Keratinocyte (primary cell): ENCODE measurements around the gene KPNA1. TPM values are rescaled to one million over a fixed set of nuclear protein-coding genes. Genes with fewer than 3 reads are reported as not detected.
"Not testable (repeated sequence)": the region's sequence is repeated elsewhere in the genome, so short reads cannot be mapped to it uniquely, and the experiment has no call there.

Source experiments
- DNase-seq: peaks from one replicate; pipeline ENCODE4 v3.0.0-alpha.2; 2011; ENCODE audit warnings: low read depth, missing footprints, low spot score
- FAIRE-seq: peaks from 2 replicates; lab custom pipeline; 2011; peaks lifted over from hg19 to GRCh38; lab: Jason Lieb, UNC
- H2AFZ ChIP-seq: 2 replicates; pipeline ENCODE4 v1.6.0; 2012; ENCODE audit warnings: low read length, control low read depth, inconsistent platforms; ENCODE audit not compliant: control insufficient read depth
- H3K27ac ChIP-seq: 2 replicates; pipeline ENCODE4 v1.5.1; 2011; ENCODE audit warnings: low read length; ENCODE audit not compliant: control insufficient read depth, insufficient read depth
- H3K27me3 ChIP-seq: 3 replicates; pipeline ENCODE4 v1.6.0; 2011; ENCODE audit warnings: low read length; ENCODE audit not compliant: control insufficient read depth, insufficient read depth; ENCODE audit errors: extremely low read depth
- H3K36me3 ChIP-seq, 2 experiments: 2 replicates in 1 of 2; 3 replicates in 1 of 2; pipeline ENCODE4 v1.5.1; 2011; ENCODE audit warnings: low read length in 2 of 2, mild to moderate bottlenecking in 1 of 2; ENCODE audit not compliant: control insufficient read depth in 2 of 2, insufficient read depth in 2 of 2; ENCODE audit errors: extremely low read depth in 1 of 2
- H3K4me1 ChIP-seq: 3 replicates; pipeline ENCODE4 v1.5.1; 2011; ENCODE audit warnings: low read length; ENCODE audit not compliant: control insufficient read depth, insufficient read depth; ENCODE audit errors: extremely low read depth
- H3K4me2 ChIP-seq: 3 replicates; pipeline ENCODE4 v1.6.0; 2011; ENCODE audit warnings: low read depth, low read length; ENCODE audit not compliant: control insufficient read depth, insufficient read depth; ENCODE audit errors: extremely low read depth
- H3K4me3 ChIP-seq, 3 experiments: fragments of 200-600 bp in 1 of 3; sonication (generic) in 1 of 3; 2 replicates in 2 of 3; 3 replicates in 1 of 3; pipeline ENCODE4 v1.5.1; 2011 to 2016; ENCODE audit warnings: low read length in 3 of 3, mild to moderate bottlenecking in 3 of 3, control low read depth in 2 of 3, inconsistent platforms in 1 of 3, low read depth in 1 of 3, mixed read lengths in 1 of 3, mixed run types in 1 of 3, moderate library complexity in 1 of 3; ENCODE audit not compliant: control insufficient read depth in 2 of 3, insufficient read depth in 2 of 3; ENCODE audit errors: extremely low read depth in 1 of 3
- H3K79me2 ChIP-seq: 2 replicates; pipeline ENCODE4 v1.6.0; 2012; ENCODE audit warnings: low read length; ENCODE audit not compliant: control insufficient read depth, insufficient read depth
- H3K9ac ChIP-seq: 3 replicates; pipeline ENCODE4 v1.6.0; 2011; ENCODE audit warnings: low read length; ENCODE audit not compliant: control insufficient read depth, insufficient read depth; ENCODE audit errors: extremely low read depth
- H3K9me1 ChIP-seq: 3 replicates; pipeline ENCODE4 v1.6.0; 2011; ENCODE audit warnings: low read length; ENCODE audit not compliant: control insufficient read depth, insufficient read depth; ENCODE audit errors: extremely low read depth
- H3K9me3 ChIP-seq: 2 replicates; pipeline ENCODE4 v1.5.1; 2012; ENCODE audit warnings: low read depth, low read length; ENCODE audit not compliant: control insufficient read depth
- H4K20me1 ChIP-seq: 3 replicates; pipeline ENCODE4 v1.6.0; 2011; ENCODE audit warnings: low read length; ENCODE audit not compliant: control insufficient read depth, insufficient read depth; ENCODE audit errors: extremely low read depth
- CTCF ChIP-seq, 3 experiments: IDR thresholded peaks in 1 of 3; conservative IDR thresholded peaks in 1 of 3; optimal IDR thresholded peaks in 1 of 3; 2 replicates in 2 of 3; 3 replicates in 1 of 3; pipeline versions ENCODE3 to v1.5.1; 2011; ENCODE audit warnings: low read length in 3 of 3, mild to moderate bottlenecking in 3 of 3, moderate library complexity in 2 of 3, control low read depth in 1 of 3, inconsistent platforms in 1 of 3; ENCODE audit not compliant: insufficient read depth in 2 of 3; ENCODE audit errors: extremely low read depth in 1 of 3
- EZH2 ChIP-seq: IDR thresholded peaks from one replicate; pipeline ENCODE4 v1.6.1; 2012; ENCODE audit warnings: inconsistent platforms, mild to moderate bottlenecking, low read length, moderate library complexity
- dilution Hi-C: fragments of 300-500 bp; cut with MboI; formaldehyde crosslinking; loops from one replicate; pipeline ENCODE4 v1.7.0; 2020; ENCODE audit warnings: low sequenced_read_pairs; ENCODE audit not compliant: extremely low pct_ligation_motif_present
- polyA plus RNA-seq, 5 experiments: library from polyadenylated mRNA; depleted of rRNA in 3 of 5; stranded (reverse) in 3 of 5; stranded (forward) in 1 of 5; unstranded in 1 of 5; fragments of >200 nt; gene quantifications; 1 replicate in 1 of 5; 2 replicates in 3 of 5; 3 replicates in 1 of 5; pipeline versions ENCODE4 v1.2.1 to v1.2.3, GENCODE V29; 2011 to 2012; ENCODE audit warnings: missing spikeins in 2 of 5, low read depth in 1 of 5, low replicate concordance in 1 of 5

KPNA1 gene
- polyA plus RNA-seq, 1 donor (not counting 4 experiments of a cell fraction or from before 2014, with no cell fraction given): 66.7 TPM

GRCh38 chr3:122512284-122512683, 2.5 kb downstream of the KPNA1 start:
- H3K27ac ChIP-seq: no peak overlapping the region
- no peak overlapping the region for H3K4me3 ChIP-seq
- H3K4me1 ChIP-seq: peaks cover 19% of the 10 kb centered on the region
- no peak overlapping the region for H2AFZ ChIP-seq
- H3K9ac ChIP-seq: no peak overlapping the region
- peaks cover 67% of the 10 kb centered on the region for H3K79me2 ChIP-seq
- no peaks in the 10 kb centered on the region for H3K27me3 ChIP-seq
- no peak for TF ChIP-seq EZH2
- TF ChIP-seq CTCF (optimal IDR thresholded peaks at IDR 0.05 in 1 of 3, IDR thresholded peaks at IDR 0.05 in 1 of 3, conservative IDR thresholded peaks at IDR 0.05 in 1 of 3; ENCODE audit: extremely low read depth in 1 of 3, insufficient read depth in 2 of 3, low read length in 3 of 3): no peak
- no peak for FAIRE-seq
- DNase-seq: no peak
- H3K4me2 ChIP-seq: no peak overlapping the region
- no peaks in the 10 kb centered on the region for H3K36me3 ChIP-seq
- peaks cover 3% of the 10 kb centered on the region for H3K9me1 ChIP-seq
- peaks cover 20% of the 10 kb centered on the region for H4K20me1 ChIP-seq
- H3K9me3 ChIP-seq: no peaks in the 10 kb centered on the region
- dilution Hi-C loops: no loop called here

GRCh38 chr3:122510878-122511535, 3.7 kb downstream of the KPNA1 start:
- H3K36me3 ChIP-seq: no peaks in the 10 kb centered on the region
- DNase-seq (no peak), FAIRE-seq (no peak)
- H3K9me3 ChIP-seq: no peaks in the 10 kb centered on the region
- H3K4me2 ChIP-seq: no peak overlapping the region
- H2AFZ ChIP-seq: no peak overlapping the region
- H3K79me2 ChIP-seq: peaks cover 80% of the 10 kb centered on the region
- TF ChIP-seq CTCF (optimal IDR thresholded peaks at IDR 0.05 in 1 of 3, IDR thresholded peaks at IDR 0.05 in 1 of 3, conservative IDR thresholded peaks at IDR 0.05 in 1 of 3; ENCODE audit: extremely low read depth in 1 of 3, insufficient read depth in 2 of 3, low read length in 3 of 3) (no peak), EZH2 (no peak)
- H3K9ac ChIP-seq: no peak overlapping the region
- H3K4me1 ChIP-seq: peaks cover 19% of the 10 kb centered on the region
- no peak overlapping the region for H3K27ac ChIP-seq
- H3K27me3 ChIP-seq: no peaks in the 10 kb centered on the region
- dilution Hi-C loops: no loop called here
- H3K4me3 ChIP-seq: no peak overlapping the region
- peaks cover 20% of the 10 kb centered on the region for H4K20me1 ChIP-seq
- H3K9me1 ChIP-seq: peaks cover 3% of the 10 kb centered on the region

- H3K4me1 ChIP-seq: peaks cover 16% of the 10 kb centered on the region
- H3K36me3 ChIP-seq, DNase-seq, H3K9me3 ChIP-seq, H3K4me2 ChIP-seq, H3K27me3 ChIP-seq, FAIRE-seq, H3K4me3 ChIP-seq, H3K27ac ChIP-seq, H3K9me1 ChIP-seq, H2AFZ ChIP-seq, dilution Hi-C loops, H3K9ac ChIP-seq: not testable (repeated sequence)
- peaks cover 99% of the 10 kb centered on the region for H3K79me2 ChIP-seq
- H4K20me1 ChIP-seq: peaks cover 28% of the 10 kb centered on the region
These were observed 5.8 kb downstream of the KPNA1 start for GRCh38 chr3:122508944-122509343.
